Fibroblast of lung (primary cell): ENCODE results near the gene GUCA2B.

Experiments used
- EZH2 ChIP-seq: IDR thresholded peaks from 2 replicates; pipeline ENCODE4 v1.5.1; 2012; ENCODE audit warnings: low read length, control low read depth, mild to moderate bottlenecking; ENCODE audit errors: missing control alignments
- TF ChIP-seq, protein P1 (sequence below), 2 donors: IDR thresholded peaks in 1 of 2; conservative IDR thresholded peaks in 1 of 2; 1 replicate in 1 of 2; 2 replicates in 1 of 2; pipeline ENCODE4 v1.5.1; 2011 to 2012; ENCODE audit warnings: low read length in 2 of 2, control low read depth in 1 of 2, inconsistent platforms in 1 of 2, low read depth in 1 of 2, mild to moderate bottlenecking in 1 of 2

DNA sequence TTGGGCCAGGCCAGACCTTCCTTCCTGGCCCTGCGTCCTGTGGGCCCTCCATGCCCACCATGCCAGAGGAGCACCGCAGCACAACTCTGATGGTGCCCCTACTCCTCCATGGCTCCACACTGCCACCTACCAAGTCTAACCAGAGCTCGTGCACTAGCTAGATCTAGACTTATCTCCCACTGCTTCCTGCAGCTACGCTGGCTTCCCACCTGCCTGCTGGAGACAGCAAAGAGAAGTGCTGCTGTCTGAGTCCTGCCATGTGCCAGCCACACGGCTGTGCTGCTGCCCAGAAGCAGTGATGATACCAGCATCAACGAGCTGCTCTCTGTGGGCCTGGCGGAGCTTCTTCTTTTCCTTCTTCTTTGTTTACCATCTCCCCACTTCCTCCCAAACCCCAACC, 4.5 kb downstream of the GUCA2B start:
- TF ChIP-seq, protein P1, sequence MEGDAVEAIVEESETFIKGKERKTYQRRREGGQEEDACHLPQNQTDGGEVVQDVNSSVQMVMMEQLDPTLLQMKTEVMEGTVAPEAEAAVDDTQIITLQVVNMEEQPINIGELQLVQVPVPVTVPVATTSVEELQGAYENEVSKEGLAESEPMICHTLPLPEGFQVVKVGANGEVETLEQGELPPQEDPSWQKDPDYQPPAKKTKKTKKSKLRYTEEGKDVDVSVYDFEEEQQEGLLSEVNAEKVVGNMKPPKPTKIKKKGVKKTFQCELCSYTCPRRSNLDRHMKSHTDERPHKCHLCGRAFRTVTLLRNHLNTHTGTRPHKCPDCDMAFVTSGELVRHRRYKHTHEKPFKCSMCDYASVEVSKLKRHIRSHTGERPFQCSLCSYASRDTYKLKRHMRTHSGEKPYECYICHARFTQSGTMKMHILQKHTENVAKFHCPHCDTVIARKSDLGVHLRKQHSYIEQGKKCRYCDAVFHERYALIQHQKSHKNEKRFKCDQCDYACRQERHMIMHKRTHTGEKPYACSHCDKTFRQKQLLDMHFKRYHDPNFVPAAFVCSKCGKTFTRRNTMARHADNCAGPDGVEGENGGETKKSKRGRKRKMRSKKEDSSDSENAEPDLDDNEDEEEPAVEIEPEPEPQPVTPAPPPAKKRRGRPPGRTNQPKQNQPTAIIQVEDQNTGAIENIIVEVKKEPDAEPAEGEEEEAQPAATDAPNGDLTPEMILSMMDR (conservative IDR thresholded peaks at IDR 0.05 in 1 of 2, IDR thresholded peaks at IDR 0.05 in 1 of 2; ENCODE audit: low read depth in 1 of 2, low read length in 2 of 2) = no peak
- no peak for TF ChIP-seq EZH2
